H9 (cell line): ENCODE data around the gene WDR70. TPM values are rescaled to one million over a fixed set of nuclear protein-coding genes. Genes with fewer than 3 reads are reported as not detected.

Experiments used
- DNase-seq: peaks from one replicate; pipeline ENCODE4 v3.0.0-alpha.2; 2017
- H2AFZ ChIP-seq: one replicate; pipeline ENCODE4 v1.6.1; 2013; ENCODE audit warnings: mild to moderate bottlenecking, low read length, control low read depth, moderate library complexity
- H2AK5ac ChIP-seq: 2 replicates; pipeline ENCODE4 v1.6.1; 2013; ENCODE audit warnings: low read length, control low read depth, mixed read lengths; ENCODE audit not compliant: insufficient read length
- H2BK120ac ChIP-seq: one replicate; pipeline ENCODE4 v1.6.1; 2013; ENCODE audit warnings: low read depth, mild to moderate bottlenecking, low read length, control low read depth, inconsistent platforms; ENCODE audit not compliant: poor library complexity, severe bottlenecking
- H2BK12ac ChIP-seq: 2 replicates; pipeline ENCODE4 v1.6.1; 2013; ENCODE audit warnings: low read length, control low read depth, mixed read lengths, low read depth; ENCODE audit not compliant: insufficient read length
- H2BK15ac ChIP-seq: 2 replicates; pipeline ENCODE4 v1.6.1; 2013; ENCODE audit warnings: low read depth, low read length, control low read depth
- H2BK20ac ChIP-seq: one replicate; pipeline ENCODE4 v1.6.1; 2013; ENCODE audit warnings: low read depth, mild to moderate bottlenecking, low read length, control low read depth, inconsistent platforms; ENCODE audit not compliant: poor library complexity, severe bottlenecking
- H2BK5ac ChIP-seq: 2 replicates; pipeline ENCODE4 v1.6.1; 2013; ENCODE audit warnings: low read length, control low read depth, mixed read lengths; ENCODE audit not compliant: insufficient read length
- H3K14ac ChIP-seq: 2 replicates; pipeline ENCODE4 v1.6.1; 2013; ENCODE audit warnings: low read length, control low read depth; ENCODE audit not compliant: insufficient read depth
- H3K18ac ChIP-seq: 2 replicates; pipeline ENCODE4 v1.6.1; 2013; ENCODE audit warnings: low read depth, mild to moderate bottlenecking, mixed read lengths, low read length, control low read depth; ENCODE audit not compliant: insufficient read length
- H3K23ac ChIP-seq: 2 replicates; pipeline ENCODE4 v1.6.1; 2013; ENCODE audit warnings: low read length, control low read depth, mixed read lengths, low read depth; ENCODE audit not compliant: insufficient read length
- H3K23me2 ChIP-seq: 2 replicates; pipeline ENCODE4 v1.6.1; 2013; ENCODE audit warnings: low read depth, mild to moderate bottlenecking, mixed read lengths, low read length, control low read depth; ENCODE audit not compliant: insufficient read length, poor library complexity, severe bottlenecking
- H3K27ac ChIP-seq: 2 replicates; pipeline ENCODE4 v1.5.1; 2013; ENCODE audit warnings: low read length, control low read depth, mixed read lengths, low read depth; ENCODE audit not compliant: insufficient read length
- H3K27me3 ChIP-seq: 2 replicates; pipeline ENCODE4 v1.6.1; 2013; ENCODE audit warnings: low read length, control low read depth, inconsistent platforms; ENCODE audit not compliant: insufficient read depth
- H3K4ac ChIP-seq: 2 replicates; pipeline ENCODE4 v1.6.1; 2013; ENCODE audit warnings: low read depth, mild to moderate bottlenecking, control low read depth, inconsistent platforms, low read length, moderate library complexity
- H3K4me1 ChIP-seq: 2 replicates; pipeline ENCODE4 v1.6.1; 2013; ENCODE audit warnings: low read length, control low read depth, inconsistent platforms; ENCODE audit not compliant: insufficient read depth
- H3K4me2 ChIP-seq: 2 replicates; pipeline ENCODE4 v1.6.1; 2013; ENCODE audit warnings: low read length, control low read depth, mixed read lengths; ENCODE audit not compliant: insufficient read length, insufficient read depth
- H3K56ac ChIP-seq: 2 replicates; pipeline ENCODE4 v1.6.1; 2013; ENCODE audit warnings: low read depth, mild to moderate bottlenecking, mixed read lengths, low read length, control low read depth; ENCODE audit not compliant: insufficient read length
- H3K79me1 ChIP-seq: 2 replicates; pipeline ENCODE4 v1.6.1; 2013; ENCODE audit warnings: low read depth, mild to moderate bottlenecking, moderate library complexity, low read length, control low read depth, inconsistent platforms; ENCODE audit not compliant: insufficient read depth, poor library complexity, severe bottlenecking
- H3K79me2 ChIP-seq: 2 replicates; pipeline ENCODE4 v1.6.1; 2013; ENCODE audit warnings: low read length, control low read depth, inconsistent platforms; ENCODE audit not compliant: insufficient read depth
- H3K9ac ChIP-seq: 2 replicates; pipeline ENCODE4 v1.6.1; 2013; ENCODE audit warnings: low read length, control low read depth, mixed read lengths; ENCODE audit not compliant: insufficient read length; ENCODE audit errors: extremely low read depth
- H3K9me3 ChIP-seq: one replicate; pipeline ENCODE4 v1.6.1; 2013; ENCODE audit warnings: low read depth, low read length, inconsistent platforms; ENCODE audit not compliant: control insufficient read depth
- H3T11ph ChIP-seq: one replicate; pipeline ENCODE4 v1.6.1; 2013; ENCODE audit warnings: mild to moderate bottlenecking, low read length, control low read depth, inconsistent platforms
- H4K20me1 ChIP-seq: one replicate; pipeline ENCODE4 v1.6.1; 2013; ENCODE audit not compliant: control insufficient read depth, insufficient read length, insufficient read depth
- H4K5ac ChIP-seq: 2 replicates; pipeline ENCODE4 v1.6.1; 2013; ENCODE audit warnings: low read depth, mild to moderate bottlenecking, mixed read lengths, low read length, control low read depth; ENCODE audit not compliant: insufficient read length
- H4K8ac ChIP-seq: replicated peaks from 2 replicates; pipeline ENCODE4 v1.6.1; 2013; ENCODE audit warnings: low read length, control low read depth, mixed read lengths, low read depth; ENCODE audit not compliant: insufficient read length
- H4K91ac ChIP-seq: 2 replicates; pipeline ENCODE4 v1.6.1; 2013; ENCODE audit warnings: low read depth, mild to moderate bottlenecking, moderate library complexity, mixed read lengths, low read length, control low read depth; ENCODE audit not compliant: insufficient read length
- H3K27ac Mint-ChIP-seq, 3 experiments: 2 replicates in 2 of 3; 3 replicates in 1 of 3; pipeline ENCODE4 v1.8.0; 2020 to 2021; ENCODE audit warnings: mixed read lengths in 3 of 3, mild to moderate bottlenecking in 1 of 3, moderate library complexity in 1 of 3
- H3K27me3 Mint-ChIP-seq: 2 replicates; pipeline ENCODE4 v1.8.0; 2021; ENCODE audit warnings: low read depth, mild to moderate bottlenecking, moderate library complexity, mixed read lengths
- H3K36me3 Mint-ChIP-seq, 3 experiments: 2 replicates in 2 of 3; 3 replicates in 1 of 3; pipeline ENCODE4 v1.8.0; 2020 to 2021; ENCODE audit warnings: low read depth in 3 of 3, mixed read lengths in 3 of 3; ENCODE audit not compliant: insufficient read depth in 1 of 3
- H3K4me1 Mint-ChIP-seq, 2 experiments: 2 replicates each; pipeline ENCODE4 v1.8.0; 2020; ENCODE audit warnings: mixed read lengths in 2 of 2
- H3K4me3 Mint-ChIP-seq, 2 experiments: 2 replicates in 1 of 2; 3 replicates in 1 of 2; pipeline ENCODE4 v1.8.0; 2020 to 2021; ENCODE audit warnings: mild to moderate bottlenecking in 2 of 2, mixed read lengths in 2 of 2, moderate library complexity in 1 of 2
- H3K9me3 Mint-ChIP-seq, 2 experiments: 2 replicates in 1 of 2; 3 replicates in 1 of 2; pipeline ENCODE4 v1.8.0; 2020; ENCODE audit warnings: mild to moderate bottlenecking in 2 of 2, mixed read lengths in 2 of 2, moderate library complexity in 1 of 2
- total RNA-seq: library from RNA; stranded (reverse); gene quantifications from 2 replicates; pipeline ENCODE4 v1.2.1, GENCODE V29; 2021
- TF ChIP-seq, protein P1 (sequence below): fragments of 200-600 bp; sonication (generic); conservative IDR thresholded peaks from 3 replicates; pipeline ENCODE4 v1.8.0; 2021; ENCODE audit warnings: antibody characterized with exemption, mild to moderate bottlenecking

Gene WDR70
- total RNA-seq, 1 experiment from 2014 or later: 38.1 TPM

DNA sequence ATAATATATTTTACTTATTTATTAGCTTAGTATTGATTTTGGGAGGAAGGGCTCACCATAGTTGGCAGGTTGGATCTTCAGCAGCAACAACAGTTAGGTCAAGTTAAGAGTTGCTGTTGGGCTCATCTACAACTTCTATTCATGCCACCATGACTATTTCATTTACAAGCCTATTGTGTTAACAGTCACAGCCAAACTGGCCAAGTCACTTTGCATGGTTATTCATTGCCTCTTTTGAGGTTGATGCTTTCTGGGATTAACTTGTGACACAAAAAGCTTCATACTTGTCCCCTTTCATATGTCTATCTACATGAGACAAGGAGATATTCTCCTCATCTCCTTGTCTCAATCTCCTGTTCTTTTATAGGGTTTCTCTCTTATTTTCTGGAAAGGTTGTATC is 98.3 kb downstream of the WDR70 start:
- peaks cover 12 to 15% of the 10 kb centered on the region in 2 experiments for H3K4me1 Mint-ChIP-seq
- H3K14ac ChIP-seq: no peak overlapping the region
- no peak overlapping the region for H3K4ac ChIP-seq
- no peaks in the 10 kb centered on the region for H3K79me1 ChIP-seq
- no peak overlapping the region for H2AK5ac ChIP-seq
- H2AFZ ChIP-seq: no peak overlapping the region
- no peak overlapping the region for H2BK5ac ChIP-seq
- no peaks in the 10 kb centered on the region for H3K23me2 ChIP-seq
- H3K23ac ChIP-seq: no peak overlapping the region
- H3K4me1 ChIP-seq: no peaks in the 10 kb centered on the region; the same call in 1 of the 2 replicates
- H3K4me2 ChIP-seq: no peak overlapping the region
- H3K27ac Mint-ChIP-seq: peak overlapping the region in 1 of 3 experiments; percentile 8; a peak in 1 of 7 replicates
- no peak overlapping the region for H2BK120ac ChIP-seq
- H3K9me3 Mint-ChIP-seq: peaks cover 32 to 36% of the 10 kb centered on the region in 2 experiments
- H3K18ac ChIP-seq: no peak overlapping the region
- no peaks in the 10 kb centered on the region for H3K27me3 ChIP-seq
- TF ChIP-seq, protein P1, sequence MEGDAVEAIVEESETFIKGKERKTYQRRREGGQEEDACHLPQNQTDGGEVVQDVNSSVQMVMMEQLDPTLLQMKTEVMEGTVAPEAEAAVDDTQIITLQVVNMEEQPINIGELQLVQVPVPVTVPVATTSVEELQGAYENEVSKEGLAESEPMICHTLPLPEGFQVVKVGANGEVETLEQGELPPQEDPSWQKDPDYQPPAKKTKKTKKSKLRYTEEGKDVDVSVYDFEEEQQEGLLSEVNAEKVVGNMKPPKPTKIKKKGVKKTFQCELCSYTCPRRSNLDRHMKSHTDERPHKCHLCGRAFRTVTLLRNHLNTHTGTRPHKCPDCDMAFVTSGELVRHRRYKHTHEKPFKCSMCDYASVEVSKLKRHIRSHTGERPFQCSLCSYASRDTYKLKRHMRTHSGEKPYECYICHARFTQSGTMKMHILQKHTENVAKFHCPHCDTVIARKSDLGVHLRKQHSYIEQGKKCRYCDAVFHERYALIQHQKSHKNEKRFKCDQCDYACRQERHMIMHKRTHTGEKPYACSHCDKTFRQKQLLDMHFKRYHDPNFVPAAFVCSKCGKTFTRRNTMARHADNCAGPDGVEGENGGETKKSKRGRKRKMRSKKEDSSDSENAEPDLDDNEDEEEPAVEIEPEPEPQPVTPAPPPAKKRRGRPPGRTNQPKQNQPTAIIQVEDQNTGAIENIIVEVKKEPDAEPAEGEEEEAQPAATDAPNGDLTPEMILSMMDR: no peak
- H2BK12ac ChIP-seq: no peak overlapping the region
- no peaks in the 10 kb centered on the region for H3K27me3 Mint-ChIP-seq
- no peak overlapping the region for H3K4me3 Mint-ChIP-seq
- H4K20me1 ChIP-seq: no peaks in the 10 kb centered on the region
- peaks cover 33 to 51% (median 40%) of the 10 kb centered on the region in 3 experiments for H3K36me3 Mint-ChIP-seq
- H3K9ac ChIP-seq: no peak overlapping the region
- no peaks in the 10 kb centered on the region for H3K9me3 ChIP-seq
- H4K8ac ChIP-seq: no peak overlapping the region
- no peak overlapping the region for H3T11ph ChIP-seq
- H2BK20ac ChIP-seq: no peak overlapping the region
- H3K79me2 ChIP-seq: no peaks in the 10 kb centered on the region
- no peak overlapping the region for H3K27ac ChIP-seq
- no peak overlapping the region for H2BK15ac ChIP-seq
- no peak overlapping the region for H3K56ac ChIP-seq
- DNase-seq: no peak
- no peak overlapping the region for H4K5ac ChIP-seq
- no peak overlapping the region for H4K91ac ChIP-seq
